ENCODE results near the gene GAS5. TPM values are rescaled to one million over a fixed set of nuclear protein-coding genes. Genes with fewer than 3 reads are reported as not detected.

GAS5 gene
- total RNA-seq, 2 experiments from 2014 or later = 865 to 867 TPM

DNA sequence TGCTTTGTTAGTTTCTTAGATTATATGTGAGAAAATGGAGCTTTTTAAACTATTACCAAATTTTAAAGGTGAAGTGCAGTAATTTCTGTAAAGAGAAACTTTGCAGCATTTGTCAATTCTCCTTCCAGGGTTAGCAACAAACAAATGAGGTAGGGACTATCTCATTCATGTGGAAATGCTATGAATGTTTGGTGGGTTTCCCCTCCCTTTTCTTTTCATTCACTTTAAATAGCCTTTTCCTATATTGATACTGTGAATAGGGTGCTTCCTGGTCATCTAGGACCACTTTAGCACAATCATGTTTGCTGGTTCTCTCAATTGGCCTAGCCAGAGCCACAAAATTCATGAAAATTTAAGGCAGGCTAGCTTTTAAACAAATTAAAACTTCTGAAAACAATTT is 21.0 kb upstream of the GAS5 start:
- H3K4me1 Mint-ChIP-seq (ENCODE audit: low read depth) = peaks cover 42% of the 10 kb centered on the region
- Histone ChIP-seq H3K4me3 (ENCODE audit: low read length) (no peak overlapping the region), H3K4me1 (ENCODE audit: insufficient read depth, low read length) (peaks cover 2% of the 10 kb centered on the region), H3K36me3 (ENCODE audit: insufficient read depth, low read length) (peaks cover 22% of the 10 kb centered on the region), H3K27ac (ENCODE audit: low read depth in 1 of 2, low read length in 2 of 2) (no peak overlapping the region), H3K27me3 (ENCODE audit: control insufficient read depth in 1 of 2, insufficient read depth in 2 of 2, low read length in 2 of 2) (no peaks in the 10 kb centered on the region), H3K9me3 (ENCODE audit: control insufficient read depth in 1 of 2, insufficient read depth in 1 of 2, low read length in 2 of 2) (no peaks in the 10 kb centered on the region)
- no peak overlapping the region for H3K4me3 Mint-ChIP-seq
- POLR2A ChIA-PET = interaction anchor here (1.8 kb wide), 1 partner anchor 20 kb away, joined by 4 read pairs; the partner anchor contains the start of genes GAS5 and ZBTB37
- no peak for ATAC-seq (ENCODE audit: poor library complexity)
- no peak for DNase-seq
- no peaks in the 10 kb centered on the region for H3K27me3 Mint-ChIP-seq
- no peaks in the 10 kb centered on the region for H3K9me3 Mint-ChIP-seq
- CTCF ChIA-PET = no interaction called here
- H3K27ac Mint-ChIP-seq = no peak overlapping the region
- intact Hi-C loops (cut with DNase I, micrococcal nuclease) = no loop called here
- H3K36me3 Mint-ChIP-seq (ENCODE audit: low read depth) = peaks cover 89% of the 10 kb centered on the region
- TF ChIP-seq, protein P1, sequence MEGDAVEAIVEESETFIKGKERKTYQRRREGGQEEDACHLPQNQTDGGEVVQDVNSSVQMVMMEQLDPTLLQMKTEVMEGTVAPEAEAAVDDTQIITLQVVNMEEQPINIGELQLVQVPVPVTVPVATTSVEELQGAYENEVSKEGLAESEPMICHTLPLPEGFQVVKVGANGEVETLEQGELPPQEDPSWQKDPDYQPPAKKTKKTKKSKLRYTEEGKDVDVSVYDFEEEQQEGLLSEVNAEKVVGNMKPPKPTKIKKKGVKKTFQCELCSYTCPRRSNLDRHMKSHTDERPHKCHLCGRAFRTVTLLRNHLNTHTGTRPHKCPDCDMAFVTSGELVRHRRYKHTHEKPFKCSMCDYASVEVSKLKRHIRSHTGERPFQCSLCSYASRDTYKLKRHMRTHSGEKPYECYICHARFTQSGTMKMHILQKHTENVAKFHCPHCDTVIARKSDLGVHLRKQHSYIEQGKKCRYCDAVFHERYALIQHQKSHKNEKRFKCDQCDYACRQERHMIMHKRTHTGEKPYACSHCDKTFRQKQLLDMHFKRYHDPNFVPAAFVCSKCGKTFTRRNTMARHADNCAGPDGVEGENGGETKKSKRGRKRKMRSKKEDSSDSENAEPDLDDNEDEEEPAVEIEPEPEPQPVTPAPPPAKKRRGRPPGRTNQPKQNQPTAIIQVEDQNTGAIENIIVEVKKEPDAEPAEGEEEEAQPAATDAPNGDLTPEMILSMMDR (IDR thresholded peaks at IDR 0.05) = no peak

DNA sequence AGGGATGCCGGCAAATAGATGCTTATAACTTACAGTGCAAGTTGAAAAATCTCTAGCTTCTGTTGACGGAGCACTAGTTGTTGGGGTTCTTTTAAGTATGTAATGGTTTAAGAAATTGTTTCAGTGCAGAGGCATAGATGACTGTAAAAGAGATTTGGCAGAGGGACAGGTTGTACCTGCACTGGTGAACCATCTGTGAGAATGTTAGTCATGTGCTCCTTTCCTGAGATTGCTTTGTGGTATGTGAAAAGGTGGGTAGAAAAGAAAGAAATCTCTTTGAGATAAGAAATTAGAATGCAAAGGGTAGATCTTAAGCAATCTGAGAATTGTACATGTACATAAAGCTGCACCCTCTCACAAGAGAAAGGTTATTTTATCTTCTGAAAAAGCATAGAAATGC is 19.8 kb upstream of the GAS5 start:
- Mint-ChIP-seq H3K36me3 (ENCODE audit: low read depth) (peaks cover 84% of the 10 kb centered on the region), H3K4me1 (ENCODE audit: low read depth) (peaks cover 42% of the 10 kb centered on the region), H3K9me3 (no peaks in the 10 kb centered on the region), H3K27ac (no peak overlapping the region), H3K27me3 (no peaks in the 10 kb centered on the region), H3K4me3 (no peak overlapping the region)
- CTCF ChIA-PET = interaction anchor here (0.6 kb wide), 1 partner anchor 82 kb away, joined by 3 read pairs; no protein-coding TSS in a partner anchor
- H3K27me3 ChIP-seq (ENCODE audit: control insufficient read depth in 1 of 2, insufficient read depth in 2 of 2, low read length in 2 of 2) = no peaks in the 10 kb centered on the region
- H3K27ac ChIP-seq (ENCODE audit: low read depth in 1 of 2, low read length in 2 of 2) = no peak overlapping the region
- peaks cover 24% of the 10 kb centered on the region for H3K36me3 ChIP-seq (ENCODE audit: insufficient read depth, low read length)
- no peaks in the 10 kb centered on the region for H3K9me3 ChIP-seq (ENCODE audit: control insufficient read depth in 1 of 2, insufficient read depth in 1 of 2, low read length in 2 of 2)
- intact Hi-C loops (cut with DNase I, micrococcal nuclease) = no loop called here
- ATAC-seq (ENCODE audit: poor library complexity) (no peak), DNase-seq (no peak)
- no peak overlapping the region for H3K4me3 ChIP-seq (ENCODE audit: low read length)
- peaks cover 2% of the 10 kb centered on the region for H3K4me1 ChIP-seq (ENCODE audit: insufficient read depth, low read length)
- POLR2A ChIA-PET = no interaction called here
- TF ChIP-seq, protein P1 (IDR thresholded peaks at IDR 0.05) = no peak

DNA sequence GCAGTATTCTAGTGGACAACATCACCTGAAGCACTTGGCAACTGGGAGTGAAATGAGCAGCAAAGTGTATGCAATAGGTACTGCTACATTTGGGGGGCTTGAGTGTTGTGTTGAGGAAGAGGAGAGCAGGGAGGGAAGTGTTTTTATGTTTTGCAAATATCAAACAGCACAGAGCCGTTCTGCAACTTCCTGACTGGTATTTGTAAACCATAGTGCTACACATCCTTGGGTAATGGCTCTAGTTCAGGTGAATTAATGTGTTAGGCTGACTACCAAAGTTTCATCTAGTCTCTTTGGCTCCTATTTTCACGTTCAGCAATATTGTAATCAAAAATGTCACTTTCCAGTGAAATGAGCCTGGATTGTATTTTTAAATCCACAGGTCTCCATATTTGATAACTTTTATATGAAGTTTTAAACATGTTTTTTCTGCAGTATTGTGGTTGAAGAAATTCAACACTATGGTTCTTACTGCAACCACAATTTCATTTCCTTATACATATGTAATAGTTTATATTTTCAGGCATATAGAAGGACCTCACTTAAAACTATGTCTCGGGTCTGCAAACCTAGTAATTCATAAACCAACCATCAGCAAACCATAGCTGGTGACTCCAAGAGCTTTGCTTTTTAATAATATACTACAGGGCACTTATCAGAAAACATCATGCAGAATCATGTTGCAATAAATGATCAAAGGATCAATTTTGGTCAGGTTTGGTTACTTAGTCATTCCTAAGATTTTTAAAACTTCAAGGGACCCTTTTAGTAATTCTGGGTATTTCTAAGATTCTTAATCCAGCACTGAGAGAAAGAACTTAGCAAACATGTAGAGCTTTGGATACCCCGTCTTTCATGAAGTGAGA is 19.2 kb upstream of the GAS5 start:
- H3K4me1 ChIP-seq (ENCODE audit: insufficient read depth, low read length) = peaks cover 2% of the 10 kb centered on the region
- H3K27ac ChIP-seq (ENCODE audit: low read depth in 1 of 2, low read length in 2 of 2) = no peak overlapping the region
- no peaks in the 10 kb centered on the region for H3K9me3 ChIP-seq (ENCODE audit: control insufficient read depth in 1 of 2, insufficient read depth in 1 of 2, low read length in 2 of 2)
- no peaks in the 10 kb centered on the region for H3K27me3 ChIP-seq (ENCODE audit: control insufficient read depth in 1 of 2, insufficient read depth in 2 of 2, low read length in 2 of 2)
- intact Hi-C loops (cut with DNase I, micrococcal nuclease) = no loop called here
- DNase-seq = no peak
- ChIA-PET CTCF (interaction anchor here (0.6 kb wide), 1 partner anchor 81 kb away, joined by 3 read pairs; no protein-coding TSS in a partner anchor), POLR2A (no interaction called here)
- no peak for ATAC-seq (ENCODE audit: poor library complexity)
- H3K4me3 ChIP-seq (ENCODE audit: low read length) = no peak overlapping the region
- no peaks in the 10 kb centered on the region for H3K9me3 Mint-ChIP-seq
- H3K27me3 Mint-ChIP-seq = no peaks in the 10 kb centered on the region
- H3K4me1 Mint-ChIP-seq (ENCODE audit: low read depth) = peaks cover 37% of the 10 kb centered on the region
- H3K27ac Mint-ChIP-seq = no peak overlapping the region
- TF ChIP-seq, protein P1 (IDR thresholded peaks at IDR 0.05) = no peak
- H3K36me3 Mint-ChIP-seq (ENCODE audit: low read depth) = peaks cover 82% of the 10 kb centered on the region
- no peak overlapping the region for H3K4me3 Mint-ChIP-seq
- H3K36me3 ChIP-seq (ENCODE audit: insufficient read depth, low read length) = peaks cover 24% of the 10 kb centered on the region

All from CD4-positive, alpha-beta T cell (primary cell).